Measurements from ENCODE around the gene LDB1. TPM values are rescaled to one million over a fixed set of nuclear protein-coding genes. Genes with fewer than 3 reads are reported as not detected.

The LDB1 gene
- total and polyA plus RNA-seq, 2 of the 13 experiments (the other 11 are each of a cell fraction or from before 2014, with no cell fraction given) = 17.2 to 45.5 TPM

- TF ChIP-seq RXRB (CRISPR knock-in tag; IDR thresholded peaks at IDR 0.05; ENCODE audit: borderline replicate concordance) (0 out of 2 replicates have a peak, but pooled peaks have one; percentile 13), ZNF205 (CRISPR knock-in tag; IDR thresholded peaks at IDR 0.05) (no peak), EED (CRISPR knock-in tag; IDR thresholded peaks at IDR 0.05) (no peak), ETV6 (CRISPR knock-in tag; conservative IDR thresholded peaks at IDR 0.05) (no peak), SIX1 (CRISPR knock-in tag; IDR thresholded peaks at IDR 0.05; ENCODE audit: borderline replicate concordance) (no peak), SRF (IDR thresholded peaks at IDR 0.05; ENCODE audit: low read depth, low read length) (no peak), BRCA1 (CRISPR knock-in tag; IDR thresholded peaks at IDR 0.05) (no peak), PRPF4 (IDR thresholded peaks at IDR 0.05; ENCODE audit: low read depth, low read length, poor library complexity, severe bottlenecking) (no peak), HNRNPUL1 (IDR thresholded peaks at IDR 0.05; ENCODE audit: low read depth, low read length) (no peak), PLSCR1 (CRISPR knock-in tag; IDR thresholded peaks at IDR 0.05; ENCODE audit: borderline replicate concordance) (no peak), ZNF75D (CRISPR knock-in tag; IDR thresholded peaks at IDR 0.05; ENCODE audit: borderline replicate concordance) (no peak), SRSF1 (optimal IDR thresholded peaks at IDR 0.05; ENCODE audit: low read depth, low read length) (peak; percentile 57), ZBTB26 (CRISPR knock-in tag; IDR thresholded peaks at IDR 0.05; ENCODE audit: borderline replicate concordance) (peak; percentile 70; the same call in 1 of the 2 replicates), BATF2 (CRISPR knock-in tag; IDR thresholded peaks at IDR 0.05) (no peak), TOE1 (CRISPR knock-in tag; IDR thresholded peaks at IDR 0.05) (no peak), ZNF20 (CRISPR knock-in tag; IDR thresholded peaks at IDR 0.05) (no peak), ZNF280B (CRISPR knock-in tag; IDR thresholded peaks at IDR 0.05; ENCODE audit: borderline replicate concordance) (0 out of 2 replicates have a peak, but pooled peaks have one; percentile 63), POLR2AphosphoS5 (IDR thresholded peaks at IDR 0.05; ENCODE audit: low read depth, low read length) (no peak), ZNF18 (CRISPR knock-in tag; IDR thresholded peaks at IDR 0.05; ENCODE audit: insufficient replicate concordance) (no peak), GFI1 (CRISPR knock-in tag; IDR thresholded peaks at IDR 0.05; ENCODE audit: borderline replicate concordance) (0 out of 2 replicates have a peak, but pooled peaks have one; percentile 22), NR2F2 (IDR thresholded peaks at IDR 0.05; ENCODE audit: borderline replicate concordance, low read depth) (no peak), SIN3A (IDR thresholded peaks at IDR 0.05; ENCODE audit: borderline replicate concordance, low read depth, low read length) (no peak), RARG (CRISPR knock-in tag; IDR thresholded peaks at IDR 0.05; ENCODE audit: low read depth) (no peak)
These were observed 2.6 kb downstream of the LDB1 start (continued) for GRCh38 chr10:102117391-102118159.
